Smooth muscle cell (in vitro differentiated cells): ENCODE data around the gene IL36G. TPM values are rescaled to one million over a fixed set of nuclear protein-coding genes. Genes with fewer than 3 reads are reported as not detected.

Experiments
- DNase-seq: peaks from one replicate; lab custom pipeline; 2025; ENCODE audit not compliant: unreplicated experiment; lab: John Stamatoyannopoulos, UW
- H2AFZ ChIP-seq: fragments of 200-600 bp; sonication (generic); 2 replicates; pipeline ENCODE4 v1.6.0; 2016; ENCODE audit warnings: antibody characterized with exemption, low read depth, mild to moderate bottlenecking
- H3F3A ChIP-seq: fragments of 200-600 bp; sonication (generic); 2 replicates; pipeline ENCODE4 v1.6.0; 2017; ENCODE audit warnings: antibody characterized with exemption, low read depth
- H3K27ac ChIP-seq: fragments of 200-600 bp; sonication (generic); 2 replicates; pipeline ENCODE4 v1.5.1; 2016; ENCODE audit warnings: low read depth, mild to moderate bottlenecking
- H3K27me3 ChIP-seq: fragments of 200-600 bp; sonication (generic); 2 replicates; pipeline ENCODE4 v1.6.1; 2016; ENCODE audit warnings: low read depth, mild to moderate bottlenecking
- H3K36me3 ChIP-seq: fragments of 200-600 bp; sonication (generic); 2 replicates; pipeline ENCODE4 v1.5.1; 2016; ENCODE audit warnings: low read depth
- H3K4me1 ChIP-seq: fragments of 200-600 bp; sonication (generic); 2 replicates; pipeline ENCODE4 v1.5.1; 2016; ENCODE audit warnings: low read depth
- H3K4me2 ChIP-seq: fragments of 200-600 bp; sonication (generic); 2 replicates; pipeline ENCODE4 v1.6.0; 2016; ENCODE audit warnings: mild to moderate bottlenecking
- H3K4me3 ChIP-seq: fragments of 200-600 bp; sonication (generic); 2 replicates; pipeline ENCODE4 v1.5.1; 2016; ENCODE audit warnings: mild to moderate bottlenecking
- H3K79me2 ChIP-seq: fragments of 200-600 bp; sonication (generic); 2 replicates; pipeline ENCODE4 v1.6.0; 2016; ENCODE audit warnings: low read depth, mild to moderate bottlenecking
- H3K9ac ChIP-seq: fragments of 200-600 bp; sonication (generic); 2 replicates; pipeline ENCODE4 v1.6.0; 2016; ENCODE audit warnings: low read depth
- H3K9me3 ChIP-seq: fragments of 200-600 bp; sonication (generic); replicated peaks from 2 replicates; pipeline ENCODE4 v1.5.1; 2016; ENCODE audit warnings: low read depth
- H4K20me1 ChIP-seq: fragments of 200-600 bp; sonication (generic); 2 replicates; pipeline ENCODE4 v1.6.0; 2016; ENCODE audit warnings: low read depth
- WGBS: methylation state at CpG from one replicate; pipeline ENCODE4 v1.1.7; 2016; ENCODE audit warnings: low lambda C conversion rate; 5-methylcytosine and 5-hydroxymethylcytosine counted together
- polyA plus RNA-seq: library from polyadenylated mRNA; unstranded; fragments of >200 nt; fragmentation: Nextera tagmentation; extraction: Ambion mirVana; gene quantifications from 2 replicates; pipeline ENCODE4 v1.2.1, GENCODE V29; 2016
- small RNA-seq: library from RNA; depleted of rRNA; stranded (forward); fragments of <200 nt; gene quantifications from one replicate; pipeline ENCODE3, GENCODE V24; 2014
- total RNA-seq: library from RNA; depleted of rRNA; stranded (reverse); fragments of >200 nt; gene quantifications from 2 replicates; pipeline ENCODE4 v1.2.3, GENCODE V29; 2014
- TF ChIP-seq, protein P1 (sequence below): fragments of 200-600 bp; sonication (generic); IDR thresholded peaks from 2 replicates; pipeline ENCODE4 v1.5.1; 2017; ENCODE audit warnings: borderline replicate concordance, mild to moderate bottlenecking, antibody characterized with exemption; ENCODE audit not compliant: insufficient read depth, poor library complexity, severe bottlenecking

The IL36G gene
- total and polyA plus RNA-seq, 2 experiments from 2014 or later = 0.22 to 1.1 TPM

DNA sequence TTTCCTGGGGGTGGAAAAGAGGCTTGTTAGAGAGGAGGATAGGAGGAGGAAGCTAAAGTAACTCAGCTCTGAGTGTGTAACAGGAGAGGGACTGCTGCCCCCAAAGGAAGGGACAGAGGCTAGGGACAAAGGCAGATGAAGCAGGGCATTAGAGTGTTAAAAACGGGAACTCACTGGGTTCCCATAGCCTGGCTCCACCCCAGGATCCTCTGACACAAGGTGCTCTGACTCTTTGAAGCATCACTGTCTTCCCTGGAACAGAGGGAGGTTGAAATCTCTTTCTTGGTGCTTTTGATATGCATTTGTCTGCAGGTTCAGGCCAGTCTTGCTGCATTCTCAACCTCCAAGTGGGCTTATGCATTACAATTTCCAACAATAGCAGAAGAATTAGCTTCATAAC, 50.3 kb downstream of the IL36G start:
- H3K9me3 ChIP-seq = no peaks in the 10 kb centered on the region
- no peaks in the 10 kb centered on the region for H3K36me3 ChIP-seq
- H4K20me1 ChIP-seq = no peaks in the 10 kb centered on the region
- no peaks in the 10 kb centered on the region for H3K4me1 ChIP-seq
- TF ChIP-seq, protein P1, sequence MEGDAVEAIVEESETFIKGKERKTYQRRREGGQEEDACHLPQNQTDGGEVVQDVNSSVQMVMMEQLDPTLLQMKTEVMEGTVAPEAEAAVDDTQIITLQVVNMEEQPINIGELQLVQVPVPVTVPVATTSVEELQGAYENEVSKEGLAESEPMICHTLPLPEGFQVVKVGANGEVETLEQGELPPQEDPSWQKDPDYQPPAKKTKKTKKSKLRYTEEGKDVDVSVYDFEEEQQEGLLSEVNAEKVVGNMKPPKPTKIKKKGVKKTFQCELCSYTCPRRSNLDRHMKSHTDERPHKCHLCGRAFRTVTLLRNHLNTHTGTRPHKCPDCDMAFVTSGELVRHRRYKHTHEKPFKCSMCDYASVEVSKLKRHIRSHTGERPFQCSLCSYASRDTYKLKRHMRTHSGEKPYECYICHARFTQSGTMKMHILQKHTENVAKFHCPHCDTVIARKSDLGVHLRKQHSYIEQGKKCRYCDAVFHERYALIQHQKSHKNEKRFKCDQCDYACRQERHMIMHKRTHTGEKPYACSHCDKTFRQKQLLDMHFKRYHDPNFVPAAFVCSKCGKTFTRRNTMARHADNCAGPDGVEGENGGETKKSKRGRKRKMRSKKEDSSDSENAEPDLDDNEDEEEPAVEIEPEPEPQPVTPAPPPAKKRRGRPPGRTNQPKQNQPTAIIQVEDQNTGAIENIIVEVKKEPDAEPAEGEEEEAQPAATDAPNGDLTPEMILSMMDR = no peak
- no peak overlapping the region for H3K27ac ChIP-seq
- 27% methylated on average over 1 of the region's 1 CpG for WGBS
- H3F3A ChIP-seq = no peaks in the 10 kb centered on the region
- H2AFZ ChIP-seq = no peak overlapping the region
- no peaks in the 10 kb centered on the region for H3K79me2 ChIP-seq
- no peak overlapping the region for H3K9ac ChIP-seq
- no peak for DNase-seq
- no peak overlapping the region for H3K4me3 ChIP-seq
- peaks cover 78% of the 10 kb centered on the region for H3K27me3 ChIP-seq
- H3K4me2 ChIP-seq = no peak overlapping the region

DNA sequence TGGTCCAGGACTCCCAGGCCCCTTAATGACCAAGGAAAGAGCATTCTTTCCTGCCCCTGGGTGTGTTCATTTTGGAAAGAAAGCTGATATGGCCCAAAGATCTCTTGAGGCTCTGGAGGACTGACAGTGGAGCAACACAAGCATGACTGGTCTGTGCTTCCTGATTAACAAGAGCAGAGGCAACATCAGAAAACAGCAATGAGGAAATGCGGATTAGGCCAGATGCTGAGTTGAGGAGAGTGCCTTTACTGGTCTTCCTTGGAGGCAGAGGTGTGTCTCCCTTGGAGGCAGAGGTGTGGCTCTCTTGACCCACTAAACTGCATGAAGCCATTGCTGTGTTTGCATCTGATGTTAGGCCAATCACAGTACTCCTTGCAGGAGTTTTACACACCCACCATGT, 54.9 kb downstream of the IL36G start:
- H2AFZ ChIP-seq = no peak overlapping the region
- no peaks in the 10 kb centered on the region for H3K79me2 ChIP-seq
- no peaks in the 10 kb centered on the region for H3K4me1 ChIP-seq
- no peak overlapping the region for H3K9ac ChIP-seq
- no peak overlapping the region for H3K4me3 ChIP-seq
- no peak for DNase-seq
- H3K27me3 ChIP-seq = peaks cover 34% of the 10 kb centered on the region
- TF ChIP-seq, protein P1 = no peak
- no peaks in the 10 kb centered on the region for H4K20me1 ChIP-seq
- no peaks in the 10 kb centered on the region for H3K9me3 ChIP-seq
- H3F3A ChIP-seq = no peaks in the 10 kb centered on the region
- H3K36me3 ChIP-seq = no peaks in the 10 kb centered on the region
- H3K27ac ChIP-seq = no peak overlapping the region
- H3K4me2 ChIP-seq = no peak overlapping the region
- WGBS = 73% methylated on average over 1 of the region's 1 CpG

DNA sequence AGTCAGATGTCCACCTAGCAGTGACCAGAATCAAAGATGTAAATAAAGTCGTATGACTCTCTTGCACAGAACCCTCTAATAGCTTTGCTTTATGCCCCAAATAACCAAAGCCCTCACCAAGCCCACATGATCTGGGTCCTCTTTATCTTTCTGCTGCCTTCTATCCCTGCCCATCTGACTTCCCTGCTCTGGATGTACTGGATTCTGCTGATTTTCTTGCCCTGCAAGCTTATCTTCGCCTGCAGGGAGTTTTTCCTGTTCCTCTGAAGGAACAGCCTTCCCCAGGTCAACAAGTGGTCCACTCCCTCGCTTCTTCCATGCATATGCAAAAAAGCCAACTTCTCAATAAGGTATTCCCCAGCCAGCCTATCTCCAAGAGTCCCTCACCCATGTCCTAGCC, 56.2 kb downstream of the IL36G start:
- peaks cover 24% of the 10 kb centered on the region for H3K27me3 ChIP-seq
- WGBS = 71% methylated on average over 3 of the region's 3 CpGs
- H3K9ac ChIP-seq = no peak overlapping the region
- DNase-seq = no peak
- no peak overlapping the region for H3K4me3 ChIP-seq
- TF ChIP-seq, protein P1 = no peak
- no peaks in the 10 kb centered on the region for H4K20me1 ChIP-seq
- no peaks in the 10 kb centered on the region for H3K9me3 ChIP-seq
- H3F3A ChIP-seq = no peaks in the 10 kb centered on the region
- H3K4me1 ChIP-seq = no peaks in the 10 kb centered on the region
- no peak overlapping the region for H3K4me2 ChIP-seq
- no peak overlapping the region for H3K27ac ChIP-seq
- H3K79me2 ChIP-seq = no peaks in the 10 kb centered on the region
- H3K36me3 ChIP-seq = no peaks in the 10 kb centered on the region
- no peak overlapping the region for H2AFZ ChIP-seq

Small RNA genes within 50 kb of the gene (small RNA-seq; reads per million reads assigned to genes)
- gene HMGN2P23 = not detected

Other genes with a start within 250 kb of the IL36G start
- 7.8 and 16.7 TPM in 2 replicates for gene CKAP2L, start 213.4 kb upstream of the IL36G start, total RNA-seq
- gene CKAP2L, start 213.4 kb upstream of the IL36G start, polyA plus RNA-seq = 5.1 and 6.6 TPM in 2 replicates
- 3.4 and 6.4 TPM in 2 replicates for gene IL1A, start 193.5 kb upstream of the IL36G start, total RNA-seq
- gene IL1A, start 193.5 kb upstream of the IL36G start, polyA plus RNA-seq = 1.4 and 5.1 TPM in 2 replicates
- not detected in 2 replicates for gene IL1B, start 141.2 kb upstream of the IL36G start, total RNA-seq
- not detected in 2 replicates for gene IL1B, start 141.2 kb upstream of the IL36G start, polyA plus RNA-seq
- 1.9 TPM in 1 of 2 replicates, not detected in the other for gene IL37, start 66.8 kb upstream of the IL36G start, total RNA-seq
- gene IL37, start 66.8 kb upstream of the IL36G start, polyA plus RNA-seq = not detected in 2 replicates
- not detected in 2 replicates for gene IL36A, start 27.5 kb downstream of the IL36G start, total RNA-seq
- gene IL36A, start 27.5 kb downstream of the IL36G start, polyA plus RNA-seq = not detected in 2 replicates
- gene IL36B, start 74.9 kb downstream of the IL36G start, total RNA-seq = not detected in 2 replicates
- gene IL36B, start 74.9 kb downstream of the IL36G start, polyA plus RNA-seq = not detected in 2 replicates
- 7.8 and 10.7 TPM in 2 replicates for gene IL36RN, start 81.2 kb downstream of the IL36G start, total RNA-seq
- gene IL36RN, start 81.2 kb downstream of the IL36G start, polyA plus RNA-seq = 1.5 and 5.6 TPM in 2 replicates
- gene IL1F10, start 90.0 kb downstream of the IL36G start, total RNA-seq = not detected in 2 replicates
- gene IL1F10, start 90.0 kb downstream of the IL36G start, polyA plus RNA-seq = not detected in 2 replicates
- gene IL1RN, start 149.6 kb downstream of the IL36G start, total RNA-seq = 1.1 and 2.2 TPM in 2 replicates
- 2.0 and 3.3 TPM in 2 replicates for gene IL1RN, start 149.6 kb downstream of the IL36G start, polyA plus RNA-seq
- 7.3 and 9.3 TPM in 2 replicates for gene PSD4, start 196.0 kb downstream of the IL36G start, total RNA-seq
- 7.8 and 9.5 TPM in 2 replicates for gene PSD4, start 196.0 kb downstream of the IL36G start, polyA plus RNA-seq